ENCODE data around the gene AOPEP.

AOPEP gene

DNA sequence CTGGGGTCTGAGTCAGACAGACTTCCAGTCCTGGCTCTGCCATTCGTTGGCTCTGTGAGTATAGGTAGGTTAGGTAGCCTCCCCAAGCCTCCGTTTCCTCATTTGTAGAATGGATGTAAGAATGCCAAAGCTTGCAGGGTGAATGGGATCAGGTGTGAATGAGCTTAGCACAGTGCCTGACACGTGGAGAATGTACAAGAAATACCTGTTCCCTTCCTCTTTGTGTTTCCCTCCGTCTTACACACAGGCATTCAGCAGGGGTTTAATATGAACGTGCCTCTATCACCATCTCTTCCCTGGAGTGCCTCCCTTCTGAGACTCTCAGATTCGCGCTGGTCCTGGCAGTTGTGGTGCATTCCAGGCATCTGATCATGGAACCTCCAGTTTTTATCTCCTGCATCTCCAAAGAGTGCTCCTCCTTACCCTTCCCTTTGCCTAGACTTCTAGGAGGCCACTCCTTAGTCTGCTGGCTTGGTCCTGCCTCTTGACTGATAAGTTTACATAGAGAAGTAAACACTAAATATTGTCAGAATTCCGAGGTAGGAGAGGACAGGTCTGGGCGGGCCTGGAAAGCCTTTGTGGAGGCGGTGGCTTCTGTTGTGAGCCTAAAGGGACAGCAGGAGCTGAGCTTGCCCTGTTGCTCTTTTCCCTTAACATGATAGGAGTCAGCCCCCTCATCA is 199.4 kb downstream of the AOPEP start:
- Histone ChIP-seq H3K9ac (ENCODE audit: low read depth, low read length, poor library complexity, severe bottlenecking) (no peak overlapping the region), H2AFZ (ENCODE audit: low read length) (no peak overlapping the region), H3K27me3 (ENCODE audit: insufficient read depth, low read length, poor library complexity, severe bottlenecking) (no peaks in the 10 kb centered on the region), H3F3A (ENCODE audit: low read depth) (no peaks in the 10 kb centered on the region), H3K4me1 (ENCODE audit: insufficient read depth, low read length, poor library complexity, severe bottlenecking) (no peaks in the 10 kb centered on the region), H3K9me2 (replicated peaks; ENCODE audit: low read depth, low read length) (no peaks in the 10 kb centered on the region), H3K79me2 (ENCODE audit: insufficient read depth, low read length) (no peaks in the 10 kb centered on the region), H3K9me3 (ENCODE audit: insufficient read depth, low read depth, low read length) (no peaks in the 10 kb centered on the region), H3K4me2 (ENCODE audit: low read depth, low read length, poor library complexity, severe bottlenecking) (no peak overlapping the region), H3K36me3 (ENCODE audit: insufficient read depth, low read length) (no peaks in the 10 kb centered on the region), H4K20me1 (ENCODE audit: insufficient read depth, low read length, poor library complexity, severe bottlenecking) (no peaks in the 10 kb centered on the region), H3K4me3 (ENCODE audit: low read length, poor library complexity, severe bottlenecking) (no peak overlapping the region)
- TF ChIP-seq, protein P1, sequence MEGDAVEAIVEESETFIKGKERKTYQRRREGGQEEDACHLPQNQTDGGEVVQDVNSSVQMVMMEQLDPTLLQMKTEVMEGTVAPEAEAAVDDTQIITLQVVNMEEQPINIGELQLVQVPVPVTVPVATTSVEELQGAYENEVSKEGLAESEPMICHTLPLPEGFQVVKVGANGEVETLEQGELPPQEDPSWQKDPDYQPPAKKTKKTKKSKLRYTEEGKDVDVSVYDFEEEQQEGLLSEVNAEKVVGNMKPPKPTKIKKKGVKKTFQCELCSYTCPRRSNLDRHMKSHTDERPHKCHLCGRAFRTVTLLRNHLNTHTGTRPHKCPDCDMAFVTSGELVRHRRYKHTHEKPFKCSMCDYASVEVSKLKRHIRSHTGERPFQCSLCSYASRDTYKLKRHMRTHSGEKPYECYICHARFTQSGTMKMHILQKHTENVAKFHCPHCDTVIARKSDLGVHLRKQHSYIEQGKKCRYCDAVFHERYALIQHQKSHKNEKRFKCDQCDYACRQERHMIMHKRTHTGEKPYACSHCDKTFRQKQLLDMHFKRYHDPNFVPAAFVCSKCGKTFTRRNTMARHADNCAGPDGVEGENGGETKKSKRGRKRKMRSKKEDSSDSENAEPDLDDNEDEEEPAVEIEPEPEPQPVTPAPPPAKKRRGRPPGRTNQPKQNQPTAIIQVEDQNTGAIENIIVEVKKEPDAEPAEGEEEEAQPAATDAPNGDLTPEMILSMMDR (conservative IDR thresholded peaks at IDR 0.05; ENCODE audit: low read length): no peak
- no peak for TF ChIP-seq EZH2phosphoT487 (IDR thresholded peaks at IDR 0.05; ENCODE audit: borderline replicate concordance)

DNA sequence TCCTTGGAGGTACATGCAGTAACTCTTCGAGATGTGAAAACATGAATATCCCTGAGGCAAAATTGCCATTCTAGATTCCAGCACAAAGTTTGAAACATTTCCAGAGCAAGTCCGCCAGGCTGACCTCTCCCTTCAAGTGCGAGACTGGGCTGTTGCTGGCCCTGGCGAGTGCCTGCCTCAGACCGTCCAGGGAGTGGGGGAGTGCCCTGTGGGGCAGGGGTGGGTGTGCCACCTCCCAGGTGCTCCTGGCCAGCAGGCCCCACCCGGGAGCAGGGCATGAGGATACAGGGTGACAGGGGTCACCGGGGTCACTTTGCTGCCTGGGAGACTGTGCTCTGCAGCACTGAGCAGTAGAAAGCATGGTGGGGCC is 199.9 kb downstream of the AOPEP start:
- Histone ChIP-seq H3F3A (ENCODE audit: low read depth) (no peaks in the 10 kb centered on the region), H3K9ac (ENCODE audit: low read depth, low read length, poor library complexity, severe bottlenecking) (no peak overlapping the region)

DNA sequence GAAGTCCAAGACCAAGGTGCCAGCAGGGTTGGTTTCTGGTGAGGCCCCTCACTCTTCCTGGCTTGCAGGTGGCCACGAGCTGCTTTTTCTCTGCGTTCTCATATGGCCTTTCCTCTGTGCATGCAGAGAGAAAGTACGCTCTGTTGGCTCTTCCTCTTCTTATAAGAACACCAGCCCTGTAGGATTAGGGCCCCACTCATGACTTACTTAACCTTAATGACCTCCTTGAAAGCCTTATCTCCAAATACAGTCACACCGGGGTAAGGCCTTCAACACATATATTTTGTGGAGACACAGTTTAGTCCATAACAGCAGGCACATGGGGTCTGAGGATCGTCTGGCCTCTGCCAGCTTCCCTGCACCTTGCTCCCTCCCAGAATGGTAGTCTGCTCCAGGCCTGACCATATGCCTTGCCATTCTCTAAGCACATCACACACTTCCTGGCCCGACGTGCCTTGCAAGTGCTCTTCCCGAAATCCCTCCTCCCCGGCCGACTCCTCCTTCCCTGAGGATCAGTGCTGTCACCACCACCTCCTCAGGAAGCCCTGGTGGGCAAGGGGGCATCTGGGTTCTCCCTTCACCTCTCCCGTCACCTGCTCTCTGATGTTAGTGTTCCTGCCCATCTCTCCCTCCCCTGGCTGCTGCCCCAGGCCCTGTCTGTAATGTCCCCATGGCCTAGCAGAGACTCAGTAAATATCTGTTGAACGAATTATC is 200.7 kb downstream of the AOPEP start:
- H3K9me3 ChIP-seq (ENCODE audit: insufficient read depth, low read depth, low read length): no peaks in the 10 kb centered on the region
- H2AFZ ChIP-seq (ENCODE audit: low read length): no peak overlapping the region
- H3K4me1 ChIP-seq (ENCODE audit: insufficient read depth, low read length, poor library complexity, severe bottlenecking): no peaks in the 10 kb centered on the region
- H4K20me1 ChIP-seq (ENCODE audit: insufficient read depth, low read length, poor library complexity, severe bottlenecking): no peaks in the 10 kb centered on the region
- TF ChIP-seq EZH2phosphoT487 (IDR thresholded peaks at IDR 0.05; ENCODE audit: borderline replicate concordance): no peak
- TF ChIP-seq, protein P1 (conservative IDR thresholded peaks at IDR 0.05; ENCODE audit: low read length): no peak
- no peak overlapping the region for H3K4me3 ChIP-seq (ENCODE audit: low read length, poor library complexity, severe bottlenecking)
- H3K79me2 ChIP-seq (ENCODE audit: insufficient read depth, low read length): no peaks in the 10 kb centered on the region
- H3K27me3 ChIP-seq (ENCODE audit: insufficient read depth, low read length, poor library complexity, severe bottlenecking): no peaks in the 10 kb centered on the region
- H3K9ac ChIP-seq (ENCODE audit: low read depth, low read length, poor library complexity, severe bottlenecking): no peak overlapping the region
- no peak overlapping the region for H3K4me2 ChIP-seq (ENCODE audit: low read depth, low read length, poor library complexity, severe bottlenecking)
- no peaks in the 10 kb centered on the region for H3F3A ChIP-seq (ENCODE audit: low read depth)
- H3K36me3 ChIP-seq (ENCODE audit: insufficient read depth, low read length): no peaks in the 10 kb centered on the region
- no peaks in the 10 kb centered on the region for H3K9me2 ChIP-seq (replicated peaks; ENCODE audit: low read depth, low read length)

More for the DNA sequence above, 199.9 kb downstream of the AOPEP start:
- Histone ChIP-seq H3K9me3 (ENCODE audit: insufficient read depth, low read depth, low read length) (no peaks in the 10 kb centered on the region), H3K4me1 (ENCODE audit: insufficient read depth, low read length, poor library complexity, severe bottlenecking) (no peaks in the 10 kb centered on the region), H3K36me3 (ENCODE audit: insufficient read depth, low read length) (no peaks in the 10 kb centered on the region), H3K9me2 (replicated peaks; ENCODE audit: low read depth, low read length) (no peaks in the 10 kb centered on the region), H3K4me2 (ENCODE audit: low read depth, low read length, poor library complexity, severe bottlenecking) (no peak overlapping the region), H2AFZ (ENCODE audit: low read length) (no peak overlapping the region), H3K27me3 (ENCODE audit: insufficient read depth, low read length, poor library complexity, severe bottlenecking) (no peaks in the 10 kb centered on the region), H3K4me3 (ENCODE audit: low read length, poor library complexity, severe bottlenecking) (no peak overlapping the region), H4K20me1 (ENCODE audit: insufficient read depth, low read length, poor library complexity, severe bottlenecking) (no peaks in the 10 kb centered on the region), H3K79me2 (ENCODE audit: insufficient read depth, low read length) (no peaks in the 10 kb centered on the region)
- TF ChIP-seq EZH2phosphoT487 (IDR thresholded peaks at IDR 0.05; ENCODE audit: borderline replicate concordance): no peak
- TF ChIP-seq, protein P1 (conservative IDR thresholded peaks at IDR 0.05; ENCODE audit: low read length): no peak
